ENCODE results near the gene TNFRSF11A.

The TNFRSF11A gene

DNA sequence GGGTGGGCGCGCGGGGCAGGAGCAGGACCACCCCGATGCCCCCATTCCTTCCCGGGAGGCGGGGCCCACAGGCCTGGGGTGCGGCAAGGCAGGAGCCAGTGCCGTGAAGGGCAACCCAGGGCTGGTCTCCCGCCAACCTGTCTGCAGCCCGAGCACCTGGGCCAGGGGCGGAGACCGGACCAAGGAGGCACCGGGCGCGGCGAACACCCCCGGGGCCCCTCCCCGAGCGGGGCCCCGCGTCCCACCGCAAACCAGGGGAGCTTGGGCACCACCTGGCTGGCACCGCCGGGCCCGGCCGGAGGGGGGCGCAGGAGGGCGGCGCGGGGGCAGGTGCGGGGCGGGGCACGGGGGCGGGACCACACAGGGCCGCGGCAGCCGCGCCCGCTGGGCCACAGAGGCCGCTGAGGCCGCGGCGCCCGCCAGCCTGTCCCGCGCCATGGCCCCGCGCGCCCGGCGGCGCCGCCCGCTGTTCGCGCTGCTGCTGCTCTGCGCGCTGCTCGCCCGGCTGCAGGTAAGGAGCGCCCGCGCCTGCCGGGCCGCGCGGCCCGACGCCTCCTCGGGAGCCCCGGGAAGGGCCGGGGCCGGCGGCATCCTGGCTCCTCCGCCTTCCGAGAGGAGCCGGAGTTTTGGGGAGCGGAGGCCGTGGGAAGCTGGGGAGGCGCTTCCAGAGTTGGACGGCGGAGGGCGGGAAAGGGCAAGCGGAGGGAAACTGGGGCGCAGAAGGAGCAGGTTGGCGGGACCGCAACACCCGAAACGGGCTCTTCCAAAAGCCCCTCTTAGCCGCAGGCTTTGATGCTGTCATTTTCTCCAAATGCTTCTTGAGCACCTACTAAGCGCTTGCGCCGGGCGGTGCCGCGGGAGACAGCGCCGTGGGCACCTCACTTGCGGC is at the start of gene TNFRSF11A:
TSS of gene TNFRSF11A (plus strand) at position 394 of the 889 bp plus-strand sequence. CDS start at position 437, 43 bp downstream.
- Histone ChIP-seq H3K4me2 (ENCODE audit: low read length) (peak within 1 kb of the TSS; percentile 96), H2AFZ (ENCODE audit: low read depth, low read length) (peak within 1 kb of the TSS; percentile 72), H3K36me3 (replicated peaks; ENCODE audit: low read depth, low read length) (no peaks in the 10 kb centered on the region), H3K27ac (ENCODE audit: low read length) (no peak within 1 kb of the TSS), H4K20me1 (ENCODE audit: insufficient read depth, low read length) (peaks cover 7% of the 10 kb centered on the region; the same call in 1 of the 2 replicates), H3K4me1 (ENCODE audit: low read length) (peaks cover 31% of the 10 kb centered on the region), H3K9me3 (ENCODE audit: insufficient read depth, low read length) (no peaks in the 10 kb centered on the region), H3K27me3 (ENCODE audit: low read depth, low read length) (peaks cover 85% of the 10 kb centered on the region), H3K9ac (ENCODE audit: low read length) (peak within 1 kb of the TSS; percentile 52), H3K79me2 (ENCODE audit: low read length) (no peaks in the 10 kb centered on the region), H3K4me3 (ENCODE audit: low read length) (peak within 1 kb of the TSS; percentile 78)
- TF ChIP-seq, protein P1, sequence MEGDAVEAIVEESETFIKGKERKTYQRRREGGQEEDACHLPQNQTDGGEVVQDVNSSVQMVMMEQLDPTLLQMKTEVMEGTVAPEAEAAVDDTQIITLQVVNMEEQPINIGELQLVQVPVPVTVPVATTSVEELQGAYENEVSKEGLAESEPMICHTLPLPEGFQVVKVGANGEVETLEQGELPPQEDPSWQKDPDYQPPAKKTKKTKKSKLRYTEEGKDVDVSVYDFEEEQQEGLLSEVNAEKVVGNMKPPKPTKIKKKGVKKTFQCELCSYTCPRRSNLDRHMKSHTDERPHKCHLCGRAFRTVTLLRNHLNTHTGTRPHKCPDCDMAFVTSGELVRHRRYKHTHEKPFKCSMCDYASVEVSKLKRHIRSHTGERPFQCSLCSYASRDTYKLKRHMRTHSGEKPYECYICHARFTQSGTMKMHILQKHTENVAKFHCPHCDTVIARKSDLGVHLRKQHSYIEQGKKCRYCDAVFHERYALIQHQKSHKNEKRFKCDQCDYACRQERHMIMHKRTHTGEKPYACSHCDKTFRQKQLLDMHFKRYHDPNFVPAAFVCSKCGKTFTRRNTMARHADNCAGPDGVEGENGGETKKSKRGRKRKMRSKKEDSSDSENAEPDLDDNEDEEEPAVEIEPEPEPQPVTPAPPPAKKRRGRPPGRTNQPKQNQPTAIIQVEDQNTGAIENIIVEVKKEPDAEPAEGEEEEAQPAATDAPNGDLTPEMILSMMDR (IDR thresholded peaks at IDR 0.05; ENCODE audit: low read depth, low read length) = peak; percentile 58
- no peak for TF ChIP-seq EZH2phosphoT487 (IDR thresholded peaks at IDR 0.05; ENCODE audit: low read depth)

DNA sequence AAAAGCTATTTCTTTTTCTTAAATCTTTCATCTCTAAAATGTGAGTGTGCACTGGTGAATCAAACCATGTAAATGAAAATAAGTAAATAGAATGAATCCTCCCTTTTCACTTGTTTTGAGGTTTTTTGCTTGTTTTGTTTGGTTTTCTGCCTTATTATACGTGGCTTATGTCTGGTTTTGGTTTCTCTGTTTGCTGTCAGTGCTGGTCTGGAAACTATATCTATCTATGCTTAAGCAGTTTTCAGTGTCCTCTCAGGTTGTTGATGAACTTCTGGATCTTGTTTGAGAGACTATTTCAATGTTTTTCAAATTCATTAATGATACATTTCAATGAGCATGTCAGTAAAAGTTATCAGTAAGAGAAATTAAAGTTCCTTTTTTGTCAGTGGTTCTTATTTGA is 48.1 kb upstream of the TNFRSF11A start:
- Histone ChIP-seq H3K4me2 (ENCODE audit: low read length) (no peak overlapping the region), H3K36me3 (replicated peaks; ENCODE audit: low read depth, low read length) (peaks cover 15% of the 10 kb centered on the region), H3K4me3 (ENCODE audit: low read length) (no peak overlapping the region), H4K20me1 (ENCODE audit: insufficient read depth, low read length) (no peaks in the 10 kb centered on the region), H3K9me3 (ENCODE audit: insufficient read depth, low read length) (no peaks in the 10 kb centered on the region), H3K27ac (ENCODE audit: low read length) (no peak overlapping the region), H2AFZ (ENCODE audit: low read depth, low read length) (no peak overlapping the region), H3K79me2 (ENCODE audit: low read length) (no peaks in the 10 kb centered on the region), H3K9ac (ENCODE audit: low read length) (no peak overlapping the region), H3K27me3 (ENCODE audit: low read depth, low read length) (no peaks in the 10 kb centered on the region), H3K4me1 (ENCODE audit: low read length) (peaks cover 42% of the 10 kb centered on the region)
- TF ChIP-seq EZH2phosphoT487 (IDR thresholded peaks at IDR 0.05; ENCODE audit: low read depth) = no peak
- TF ChIP-seq, protein P1 (IDR thresholded peaks at IDR 0.05; ENCODE audit: low read depth, low read length) = no peak

DNA sequence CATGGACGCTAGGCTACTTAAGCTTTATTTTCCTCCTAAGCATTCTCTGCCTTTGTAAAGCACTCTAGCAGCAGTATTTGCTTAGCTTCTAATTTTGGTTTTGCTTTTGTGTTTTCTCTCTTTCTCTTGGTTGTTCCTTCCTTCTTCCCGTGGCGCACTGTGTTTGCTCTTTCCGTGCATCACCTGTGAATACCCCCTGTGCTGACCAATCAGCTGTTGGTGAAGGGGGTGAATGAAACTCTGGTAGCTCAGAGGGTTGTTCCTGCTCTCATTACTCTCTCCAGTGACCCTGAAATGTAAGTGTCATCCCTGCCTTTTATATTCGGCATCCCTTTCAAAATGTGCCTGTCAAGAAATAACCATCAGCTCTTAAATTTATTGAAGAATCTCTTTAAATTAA is 45.5 kb upstream of the TNFRSF11A start:
- no peak overlapping the region for H3K4me3 ChIP-seq (ENCODE audit: low read length)
- peaks cover 27% of the 10 kb centered on the region for H3K36me3 ChIP-seq (replicated peaks; ENCODE audit: low read depth, low read length)
- no peak overlapping the region for H2AFZ ChIP-seq (ENCODE audit: low read depth, low read length)
- H3K4me1 ChIP-seq (ENCODE audit: low read length) = peaks cover 39% of the 10 kb centered on the region
- H4K20me1 ChIP-seq (ENCODE audit: insufficient read depth, low read length) = no peaks in the 10 kb centered on the region
- no peaks in the 10 kb centered on the region for H3K27me3 ChIP-seq (ENCODE audit: low read depth, low read length)
- TF ChIP-seq, protein P1 (IDR thresholded peaks at IDR 0.05; ENCODE audit: low read depth, low read length) = no peak
- TF ChIP-seq EZH2phosphoT487 (IDR thresholded peaks at IDR 0.05; ENCODE audit: low read depth) = no peak
- H3K27ac ChIP-seq (ENCODE audit: low read length) = no peak overlapping the region
- no peaks in the 10 kb centered on the region for H3K79me2 ChIP-seq (ENCODE audit: low read length)
- H3K9ac ChIP-seq (ENCODE audit: low read length) = no peak overlapping the region
- no peak overlapping the region for H3K4me2 ChIP-seq (ENCODE audit: low read length)
- no peaks in the 10 kb centered on the region for H3K9me3 ChIP-seq (ENCODE audit: insufficient read depth, low read length)

DNA sequence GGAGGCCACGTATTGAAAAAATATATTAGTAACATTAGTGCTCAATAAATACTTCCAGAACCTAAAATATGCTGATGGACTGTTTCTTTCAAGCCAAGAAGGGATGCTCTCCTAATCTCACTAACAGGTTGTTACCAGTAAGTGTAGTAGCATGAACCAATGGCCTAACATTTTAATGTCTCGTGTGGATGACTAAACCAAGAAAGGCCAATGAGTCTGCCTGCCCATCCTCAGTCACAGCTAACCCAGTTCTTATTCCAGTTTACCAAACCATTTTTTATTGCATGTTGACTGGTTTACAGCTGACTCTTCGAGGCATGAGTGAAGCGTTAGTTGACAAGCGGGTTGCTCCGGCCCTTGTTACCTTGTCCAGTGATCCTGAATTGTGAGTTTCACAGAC is 45.1 kb upstream of the TNFRSF11A start:
- H4K20me1 ChIP-seq (ENCODE audit: insufficient read depth, low read length) = no peaks in the 10 kb centered on the region
- H3K9ac ChIP-seq (ENCODE audit: low read length) = no peak overlapping the region
- no peak overlapping the region for H3K27ac ChIP-seq (ENCODE audit: low read length)
- H3K4me3 ChIP-seq (ENCODE audit: low read length) = no peak overlapping the region
- no peaks in the 10 kb centered on the region for H3K27me3 ChIP-seq (ENCODE audit: low read depth, low read length)
- H3K79me2 ChIP-seq (ENCODE audit: low read length) = no peaks in the 10 kb centered on the region
- peaks cover 37% of the 10 kb centered on the region for H3K4me1 ChIP-seq (ENCODE audit: low read length)
- H3K36me3 ChIP-seq (replicated peaks; ENCODE audit: low read depth, low read length) = peaks cover 29% of the 10 kb centered on the region
- H3K9me3 ChIP-seq (ENCODE audit: insufficient read depth, low read length) = no peaks in the 10 kb centered on the region
- no peak overlapping the region for H3K4me2 ChIP-seq (ENCODE audit: low read length)
- no peak overlapping the region for H2AFZ ChIP-seq (ENCODE audit: low read depth, low read length)
- no peak for TF ChIP-seq EZH2phosphoT487 (IDR thresholded peaks at IDR 0.05; ENCODE audit: low read depth)

Data from OCI-LY3 (cell line).